Colonic mucosa (tissue), 4 donors: ENCODE results near the gene GRIA1. TPM values are rescaled to one million over a fixed set of nuclear protein-coding genes. Genes with fewer than 3 reads are reported as not detected.

Experiments used
- DNase-seq: peaks from one replicate; pipeline ENCODE4 v3.0.0-alpha.2; 2020
- H3K27ac ChIP-seq: fragments of 200-600 bp; one replicate; pipeline ENCODE4 v1.8.0; 2021
- H3K27me3 ChIP-seq: fragments of 200-600 bp; one replicate; pipeline ENCODE4 v1.8.0; 2021
- H3K36me3 ChIP-seq: fragments of 200-600 bp; one replicate; pipeline ENCODE4 v1.8.0; 2021
- H3K4me1 ChIP-seq: fragments of 200-600 bp; one replicate; pipeline ENCODE4 v1.8.0; 2021; ENCODE audit warnings: mild to moderate bottlenecking
- H3K4me3 ChIP-seq: fragments of 200-600 bp; one replicate; pipeline ENCODE4 v1.8.0; 2021
- H3K9ac ChIP-seq, 2 donors: one replicate each; pipeline ENCODE4 v1.7.0; 2013; ENCODE audit warnings: control low read depth in 2 of 2, low read depth in 2 of 2, low read length in 2 of 2
- H3K9me3 ChIP-seq: fragments of 200-600 bp; one replicate; pipeline ENCODE4 v1.8.0; 2021
- intact Hi-C: fragments of 100-400 bp; cut with DNase I; formaldehyde crosslinking; loops from one replicate; pipeline ENCODE4 v1.14.1; 2022
- total RNA-seq, 2 donors: library from RNA; stranded (reverse); fragmentation: NEBNext Ultra II Directional in 1 of 2; extraction: Animal tissue kit (Norgen Biotek cat#: 25700) in 1 of 2; gene quantifications; one replicate each; pipeline ENCODE4 v1.2.1, GENCODE V29; 2021
- TF ChIP-seq, protein P1 (sequence below): fragments of 200-600 bp; IDR thresholded peaks from one replicate; pipeline ENCODE4 v1.8.0; 2022; ENCODE audit warnings: antibody characterized with exemption, mild to moderate bottlenecking
- donor health status: healthy.
- donor health status: DM: no; HTN: no; CAD: no.
- donor health status: DM: no; HTN: no; CAD: no.

GRIA1 gene
- total RNA-seq, 2 donors from 2014 or later, result 0.48 TPM; not detected in 1

DNA sequence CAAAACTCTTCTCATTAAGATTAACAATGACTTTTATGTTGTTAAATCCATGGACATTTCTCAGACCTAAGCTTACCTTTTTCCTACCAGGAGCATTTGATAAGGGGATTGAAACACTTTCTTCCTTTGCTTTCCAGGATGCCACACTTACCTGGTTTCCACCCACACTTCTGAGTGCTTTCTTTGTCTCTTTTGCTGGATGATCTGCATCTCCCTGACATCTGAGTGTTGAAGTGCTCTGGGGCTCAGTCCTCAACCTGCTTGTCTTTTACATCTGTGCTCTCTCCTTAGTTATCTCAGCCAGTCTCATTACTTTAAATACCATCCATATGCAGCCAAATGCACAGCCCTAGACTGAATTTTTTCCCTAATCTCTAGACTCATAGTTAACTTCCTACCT is 22.9 kb upstream of the GRIA1 start:
- no peaks in the 10 kb centered on the region for H3K27me3 ChIP-seq
- H3K36me3 ChIP-seq, result no peaks in the 10 kb centered on the region
- H3K4me1 ChIP-seq, result no peaks in the 10 kb centered on the region
- H3K27ac ChIP-seq, result no peak overlapping the region
- no peak overlapping the region for H3K9ac ChIP-seq
- TF ChIP-seq, protein P1, sequence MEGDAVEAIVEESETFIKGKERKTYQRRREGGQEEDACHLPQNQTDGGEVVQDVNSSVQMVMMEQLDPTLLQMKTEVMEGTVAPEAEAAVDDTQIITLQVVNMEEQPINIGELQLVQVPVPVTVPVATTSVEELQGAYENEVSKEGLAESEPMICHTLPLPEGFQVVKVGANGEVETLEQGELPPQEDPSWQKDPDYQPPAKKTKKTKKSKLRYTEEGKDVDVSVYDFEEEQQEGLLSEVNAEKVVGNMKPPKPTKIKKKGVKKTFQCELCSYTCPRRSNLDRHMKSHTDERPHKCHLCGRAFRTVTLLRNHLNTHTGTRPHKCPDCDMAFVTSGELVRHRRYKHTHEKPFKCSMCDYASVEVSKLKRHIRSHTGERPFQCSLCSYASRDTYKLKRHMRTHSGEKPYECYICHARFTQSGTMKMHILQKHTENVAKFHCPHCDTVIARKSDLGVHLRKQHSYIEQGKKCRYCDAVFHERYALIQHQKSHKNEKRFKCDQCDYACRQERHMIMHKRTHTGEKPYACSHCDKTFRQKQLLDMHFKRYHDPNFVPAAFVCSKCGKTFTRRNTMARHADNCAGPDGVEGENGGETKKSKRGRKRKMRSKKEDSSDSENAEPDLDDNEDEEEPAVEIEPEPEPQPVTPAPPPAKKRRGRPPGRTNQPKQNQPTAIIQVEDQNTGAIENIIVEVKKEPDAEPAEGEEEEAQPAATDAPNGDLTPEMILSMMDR, result no peak
- intact Hi-C loops, result no loop called here
- DNase-seq, result no peak
- H3K9me3 ChIP-seq, result no peaks in the 10 kb centered on the region
- no peak overlapping the region for H3K4me3 ChIP-seq

DNA sequence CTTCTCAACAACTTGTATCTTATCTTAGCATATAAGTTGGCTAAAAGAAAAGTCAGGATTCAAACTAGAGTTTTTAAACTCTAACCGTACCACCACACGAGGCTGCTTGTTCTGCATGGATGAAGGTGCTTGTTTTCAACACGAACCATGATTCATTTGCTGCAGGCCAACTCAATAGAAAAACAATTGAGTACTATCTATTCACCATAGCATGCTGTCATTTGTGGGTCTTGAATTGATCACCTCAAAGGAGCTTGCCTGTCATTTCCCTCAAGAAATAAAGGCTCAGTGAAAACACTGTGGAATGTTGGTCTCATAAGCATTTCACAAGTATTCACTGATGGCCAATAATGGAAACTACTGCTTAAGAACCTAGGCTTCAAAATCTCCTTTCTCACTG is 21.0 kb upstream of the GRIA1 start:
- no peak overlapping the region for H3K4me3 ChIP-seq
- no peaks in the 10 kb centered on the region for H3K9me3 ChIP-seq
- H3K36me3 ChIP-seq, result no peaks in the 10 kb centered on the region
- no peak overlapping the region for H3K27ac ChIP-seq
- no peak overlapping the region for H3K9ac ChIP-seq
- TF ChIP-seq, protein P1, result no peak
- H3K4me1 ChIP-seq, result no peaks in the 10 kb centered on the region
- intact Hi-C loops, result no loop called here
- no peaks in the 10 kb centered on the region for H3K27me3 ChIP-seq
- DNase-seq, result no peak

DNA sequence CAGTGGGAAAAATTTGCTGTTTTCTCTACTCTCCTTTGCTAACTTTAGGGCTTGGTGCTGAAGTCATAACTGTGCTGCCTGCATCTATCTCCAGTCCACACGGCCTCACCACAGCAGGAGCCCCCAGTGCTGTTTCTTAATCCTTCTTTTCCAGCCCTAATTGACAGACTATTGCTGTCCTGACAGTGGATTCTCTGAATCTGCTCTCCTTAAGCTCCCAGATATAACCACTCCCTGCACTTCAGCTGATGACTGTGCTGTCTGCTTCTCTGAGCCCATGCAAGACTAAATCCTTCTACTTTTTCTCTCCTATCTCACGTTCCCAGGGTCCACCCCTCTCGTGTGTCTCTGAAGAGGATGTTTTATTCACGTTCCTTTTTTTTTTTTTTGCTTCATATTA is 19.7 kb upstream of the GRIA1 start:
- H3K36me3 ChIP-seq, result no peaks in the 10 kb centered on the region
- H3K9me3 ChIP-seq, result no peaks in the 10 kb centered on the region
- no peaks in the 10 kb centered on the region for H3K27me3 ChIP-seq
- no peak overlapping the region for H3K4me3 ChIP-seq
- no peak for DNase-seq
- TF ChIP-seq, protein P1, result no peak
- no peak overlapping the region for H3K9ac ChIP-seq
- H3K4me1 ChIP-seq, result no peaks in the 10 kb centered on the region
- intact Hi-C loops, result no loop called here
- H3K27ac ChIP-seq, result no peak overlapping the region

DNA sequence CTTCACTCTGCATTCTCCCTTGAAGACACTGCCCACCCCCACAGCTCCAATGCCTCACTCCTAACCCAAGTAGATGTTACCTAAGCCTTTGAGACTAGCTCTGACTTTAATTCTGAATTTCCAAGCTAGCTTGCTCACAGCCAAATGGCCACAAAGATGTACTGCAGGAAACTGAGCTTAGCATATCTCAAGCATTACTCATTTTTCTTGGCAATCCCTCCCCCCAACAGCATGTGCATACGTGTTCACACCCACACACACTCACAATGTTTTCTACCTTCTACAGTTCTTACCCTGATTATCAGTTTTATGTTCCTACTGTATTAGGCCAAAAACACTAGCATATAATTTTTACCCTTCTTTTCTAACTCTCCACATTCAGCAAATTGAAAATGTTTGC is 13.7 kb upstream of the GRIA1 start:
- intact Hi-C loops, result no loop called here
- no peaks in the 10 kb centered on the region for H3K9me3 ChIP-seq
- DNase-seq, result no peak
- no peak overlapping the region for H3K9ac ChIP-seq
- H3K36me3 ChIP-seq, result no peaks in the 10 kb centered on the region
- no peak overlapping the region for H3K27ac ChIP-seq
- H3K27me3 ChIP-seq, result no peaks in the 10 kb centered on the region
- TF ChIP-seq, protein P1, result no peak
- no peaks in the 10 kb centered on the region for H3K4me1 ChIP-seq
- no peak overlapping the region for H3K4me3 ChIP-seq

DNA sequence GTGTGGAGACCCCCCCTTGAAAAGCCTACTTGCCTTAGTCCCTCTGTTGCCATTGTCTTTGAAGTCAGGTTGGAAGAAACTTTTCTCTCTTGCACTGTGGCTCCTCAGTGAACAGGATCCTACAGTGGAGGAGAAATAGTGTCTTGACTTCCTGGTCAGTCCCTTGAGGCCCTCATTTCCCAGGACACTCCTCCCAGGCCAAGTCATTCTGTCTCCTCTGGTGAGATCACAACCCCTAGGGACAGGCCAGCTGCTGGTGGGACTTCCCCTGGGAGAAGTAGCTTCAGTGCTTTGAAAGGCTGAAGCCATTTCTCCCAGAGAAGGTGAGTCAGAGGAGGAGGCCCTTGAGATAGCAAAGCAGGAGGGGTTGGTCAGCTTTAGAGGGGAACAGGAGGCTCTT is 10.1 kb upstream of the GRIA1 start:
- intact Hi-C loops, result no loop called here

More for the DNA sequence above, 10.1 kb upstream of the GRIA1 start:
- Histone ChIP-seq H3K4me3 (no peak overlapping the region), H3K9me3 (no peaks in the 10 kb centered on the region), H3K27me3 (no peaks in the 10 kb centered on the region), H3K36me3 (no peaks in the 10 kb centered on the region), H3K9ac (no peak overlapping the region), H3K27ac (no peak overlapping the region), H3K4me1 (no peaks in the 10 kb centered on the region)
- TF ChIP-seq, protein P1, result no peak
- no peak for DNase-seq
